BJ (cell line): Measurements from ENCODE around the gene HOXC6. TPM values are rescaled to one million over a fixed set of nuclear protein-coding genes. Genes with fewer than 3 reads are reported as not detected.

Experiments used
- CTCF ChIA-PET: fragments of 350-600 bp; formaldehyde crosslinking; extraction: SDS; loops from one replicate; lab custom pipeline; 2021; ENCODE audit warnings: antibody characterized with exemption, inconsistent platforms; lab: Yijun Ruan, JAX
- POLR2A ChIA-PET: fragments of 300-600 bp; sonication (Branson Sonifier 250); formaldehyde crosslinking; extraction: SDS; loops from one replicate; lab custom pipeline; 2021; ENCODE audit warnings: antibody characterized with exemption; lab: Charles Lee
- DNase-seq: peaks from one replicate; pipeline ENCODE4 v3.0.0-alpha.2; 2011; ENCODE audit warnings: low read depth
- H3K27me3 ChIP-seq: 2 replicates; pipeline ENCODE4 v1.6.0; 2011; ENCODE audit warnings: low read length; ENCODE audit not compliant: control insufficient read depth, insufficient read depth
- H3K36me3 ChIP-seq: 2 replicates; pipeline ENCODE4 v1.5.1; 2011; ENCODE audit warnings: low read length; ENCODE audit not compliant: control insufficient read depth, insufficient read depth
- H3K4me3 ChIP-seq: 2 replicates; pipeline ENCODE4 v1.5.1; 2011; ENCODE audit warnings: low read depth, mild to moderate bottlenecking, control low read depth, low read length
- polyA plus RNA-seq: library from polyadenylated mRNA; depleted of rRNA; stranded (reverse); fragments of >200 nt; gene quantifications from 2 replicates; pipeline ENCODE4 v1.2.3, GENCODE V29; 2011
- TF ChIP-seq, protein P1 (sequence below): IDR thresholded peaks from 2 replicates; pipeline ENCODE4 v1.5.1; 2011; ENCODE audit warnings: low read depth, mild to moderate bottlenecking, control low read depth, inconsistent platforms, low read length, moderate library complexity; ENCODE audit not compliant: insufficient read depth

Gene HOXC6
- polyA plus RNA-seq, 1 experiment: 5.9 TPM

DNA sequence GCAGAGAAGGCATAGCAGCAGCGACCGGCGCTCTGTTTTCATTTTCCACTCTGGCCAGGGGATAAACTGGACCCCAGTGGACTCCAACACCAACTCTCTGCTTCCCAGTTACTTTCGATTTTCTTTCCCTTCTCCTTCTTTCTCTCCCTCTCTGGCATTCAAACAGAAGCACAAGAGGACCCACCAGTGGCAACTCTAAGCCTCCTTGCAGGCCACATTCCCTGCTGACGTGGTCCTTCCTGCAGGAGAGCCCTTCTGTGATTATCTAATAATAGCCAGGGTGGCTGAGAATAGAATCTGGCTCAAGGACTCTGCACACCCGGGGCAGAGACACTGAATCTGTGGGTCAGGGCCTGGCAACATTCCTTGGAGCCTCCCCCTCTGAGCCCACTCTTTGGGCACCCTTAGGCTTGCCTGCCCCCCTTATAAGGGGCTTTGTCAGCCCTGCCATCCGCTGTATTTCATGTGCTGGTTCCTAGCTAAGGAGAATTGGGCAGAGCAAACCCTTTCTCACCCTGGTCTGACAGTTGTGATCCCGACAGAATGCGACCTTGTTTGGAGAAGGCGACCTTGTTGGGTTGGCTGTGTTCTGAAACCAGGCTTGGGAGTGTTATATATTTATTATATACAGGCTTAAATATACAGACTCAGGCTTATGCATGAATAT, 8.2 kb upstream of the HOXC6 start:
- no peak for DNase-seq
- Histone ChIP-seq H3K36me3 (no peaks in the 10 kb centered on the region), H3K27me3 (peaks cover 8% of the 10 kb centered on the region), H3K4me3 (no peak overlapping the region)
- TF ChIP-seq, protein P1, sequence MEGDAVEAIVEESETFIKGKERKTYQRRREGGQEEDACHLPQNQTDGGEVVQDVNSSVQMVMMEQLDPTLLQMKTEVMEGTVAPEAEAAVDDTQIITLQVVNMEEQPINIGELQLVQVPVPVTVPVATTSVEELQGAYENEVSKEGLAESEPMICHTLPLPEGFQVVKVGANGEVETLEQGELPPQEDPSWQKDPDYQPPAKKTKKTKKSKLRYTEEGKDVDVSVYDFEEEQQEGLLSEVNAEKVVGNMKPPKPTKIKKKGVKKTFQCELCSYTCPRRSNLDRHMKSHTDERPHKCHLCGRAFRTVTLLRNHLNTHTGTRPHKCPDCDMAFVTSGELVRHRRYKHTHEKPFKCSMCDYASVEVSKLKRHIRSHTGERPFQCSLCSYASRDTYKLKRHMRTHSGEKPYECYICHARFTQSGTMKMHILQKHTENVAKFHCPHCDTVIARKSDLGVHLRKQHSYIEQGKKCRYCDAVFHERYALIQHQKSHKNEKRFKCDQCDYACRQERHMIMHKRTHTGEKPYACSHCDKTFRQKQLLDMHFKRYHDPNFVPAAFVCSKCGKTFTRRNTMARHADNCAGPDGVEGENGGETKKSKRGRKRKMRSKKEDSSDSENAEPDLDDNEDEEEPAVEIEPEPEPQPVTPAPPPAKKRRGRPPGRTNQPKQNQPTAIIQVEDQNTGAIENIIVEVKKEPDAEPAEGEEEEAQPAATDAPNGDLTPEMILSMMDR: no peak
- POLR2A ChIA-PET: no interaction called here
- CTCF ChIA-PET: interaction anchor here (1.0 to 1.4 kb wide), 2 partner anchors 11 to 181 kb away, joined by 3 read pairs; partner anchors contain the start of gene HOXC8

DNA sequence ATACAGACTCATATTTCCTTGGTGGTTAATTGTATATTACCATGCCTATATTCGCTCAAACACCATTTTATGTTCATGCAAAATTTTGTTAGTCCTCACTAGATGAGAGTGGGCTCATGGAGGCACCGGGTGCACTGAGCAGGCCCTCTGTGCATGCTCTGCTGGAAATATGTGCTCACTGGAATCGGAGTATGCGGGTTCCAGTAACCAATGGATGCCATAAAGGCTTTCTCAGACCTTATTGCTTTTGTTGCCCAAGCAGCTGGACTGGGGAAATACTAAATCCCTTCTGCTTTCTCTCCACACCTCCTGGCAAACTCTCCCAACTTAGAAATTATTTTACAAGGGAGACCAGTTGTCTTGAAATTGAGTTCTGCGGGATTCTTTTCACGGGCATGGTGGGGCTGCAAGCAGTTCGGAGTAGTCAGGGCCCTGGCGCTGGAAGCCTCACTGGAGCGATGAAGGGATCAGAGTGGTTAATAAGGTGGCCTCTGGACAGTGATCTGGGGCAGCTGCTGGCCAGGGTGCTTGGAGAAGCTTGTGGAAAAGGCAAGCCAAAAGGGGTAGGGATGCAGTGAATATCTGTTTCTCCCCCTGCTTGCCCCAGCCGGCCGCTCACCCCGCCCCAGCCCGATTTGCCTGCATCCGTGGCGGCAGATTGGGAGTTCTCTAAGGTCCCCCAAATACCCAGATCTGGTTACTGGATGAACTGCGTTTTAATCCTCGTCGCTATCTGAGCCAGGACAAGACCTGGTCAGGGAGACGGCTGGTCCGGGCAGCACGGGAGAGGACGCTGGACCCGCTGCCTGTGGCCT, 7.4 kb upstream of the HOXC6 start:
- H3K4me3 ChIP-seq: no peak overlapping the region
- ChIA-PET POLR2A (no interaction called here), CTCF (interaction anchor here (1.0 to 2.1 kb wide), 4 partner anchors 12 to 187 kb away, joined by 3 to 11 read pairs (median 4); partner anchors contain the start of genes HOXC5 and HOXC8)
- H3K36me3 ChIP-seq: no peaks in the 10 kb centered on the region
- DNase-seq: no peak
- TF ChIP-seq, protein P1: no peak
- peaks cover 5% of the 10 kb centered on the region; the same call in 1 of the 2 replicates for H3K27me3 ChIP-seq

DNA sequence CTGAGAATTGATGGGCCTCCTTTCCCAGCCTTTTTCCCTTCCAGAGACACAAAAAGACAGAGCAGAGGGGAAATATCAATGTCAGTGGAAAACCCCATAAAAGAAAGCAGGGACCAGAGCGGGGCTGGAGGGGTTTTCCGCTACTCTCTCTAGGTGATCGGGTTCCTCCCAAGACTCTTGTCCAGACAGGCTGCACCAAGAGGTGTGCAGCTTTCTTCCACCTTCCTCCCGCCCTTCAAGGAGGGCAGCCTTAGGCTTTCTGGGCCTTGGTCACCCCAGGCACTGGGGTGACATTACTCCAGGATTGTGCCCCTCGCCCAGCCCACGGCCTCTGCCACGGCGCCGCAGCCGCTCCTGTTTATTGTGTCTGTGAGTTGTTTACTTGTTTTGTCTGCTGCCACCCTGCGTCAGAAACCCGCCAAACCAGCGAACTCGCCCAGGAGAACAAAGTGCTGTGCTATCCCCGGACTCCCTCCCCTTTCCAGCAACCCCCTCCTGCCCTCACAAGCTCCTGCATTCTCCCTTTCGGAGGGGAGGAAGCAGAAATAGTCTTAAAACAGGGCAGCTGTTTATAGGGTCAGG, 6.7 kb upstream of the HOXC6 start:
- ChIA-PET POLR2A (no interaction called here), CTCF (interaction anchor here (1.0 to 2.1 kb wide), 3 partner anchors 11 to 187 kb away, joined by 4 to 11 read pairs (median 4); partner anchors contain the start of gene HOXC5)
- TF ChIP-seq, protein P1: no peak
- Histone ChIP-seq H3K27me3 (peaks cover 3% of the 10 kb centered on the region; the same call in 1 of the 2 replicates), H3K4me3 (no peak overlapping the region), H3K36me3 (no peaks in the 10 kb centered on the region)
- DNase-seq: no peak

DNA sequence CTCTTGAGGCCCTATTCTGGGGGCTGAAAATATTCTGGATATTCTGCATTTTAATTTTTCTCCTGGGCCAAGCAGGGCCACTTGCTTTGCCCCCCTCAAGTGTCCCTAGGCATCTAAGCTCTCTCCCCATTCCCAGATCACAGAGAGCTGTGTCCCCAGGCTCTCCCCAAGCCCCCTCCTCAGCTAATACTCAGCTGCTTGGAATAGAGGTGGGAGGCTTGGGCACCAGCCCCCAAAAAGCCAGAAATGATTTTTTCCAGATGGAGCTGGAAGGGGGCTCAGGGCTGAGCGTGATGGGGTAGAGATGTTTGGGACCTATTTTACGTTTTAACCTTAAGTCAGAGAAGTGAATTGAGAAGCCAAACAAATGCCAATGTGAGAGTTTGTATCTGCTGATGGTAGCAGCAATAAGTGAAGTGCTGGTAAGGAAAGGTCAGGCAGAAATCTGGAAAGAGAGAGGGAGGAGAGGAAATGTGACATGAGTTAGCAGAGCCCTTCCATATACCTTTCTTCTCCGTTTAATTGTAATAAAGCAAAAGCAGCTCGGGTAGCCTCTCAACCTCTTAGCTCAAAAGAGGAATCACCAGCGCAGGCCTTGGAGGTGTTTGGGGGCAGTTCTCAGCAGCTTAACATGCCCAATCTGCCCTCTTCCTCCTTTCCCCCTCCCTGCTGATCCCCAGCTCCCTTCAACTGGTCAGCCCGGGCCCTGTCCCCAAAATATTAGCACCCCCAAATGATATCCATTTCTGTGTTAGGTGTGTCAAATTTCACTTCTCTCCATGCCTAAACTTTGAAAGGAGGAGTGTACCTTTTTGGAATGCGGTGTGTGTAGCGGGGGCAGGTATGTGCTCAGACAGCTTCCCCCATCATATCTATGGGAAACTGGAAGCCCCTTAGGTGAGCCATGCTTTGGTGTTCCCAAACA, 5.0 kb upstream of the HOXC6 start:
- CTCF ChIA-PET: interaction anchor here (0.8 to 6.7 kb wide), 11 partner anchors 9 to 267 kb away, joined by 3 to 35 read pairs (median 5); partner anchors contain the start of gene HOXC5
- Histone ChIP-seq H3K27me3 (peaks cover 3% of the 10 kb centered on the region; the same call in 1 of the 2 replicates), H3K4me3 (no peak overlapping the region), H3K36me3 (no peaks in the 10 kb centered on the region)
- TF ChIP-seq, protein P1: no peak
- POLR2A ChIA-PET: no interaction called here
- DNase-seq: no peak
